GM10266 (cell line): ENCODE data around the gene ALK.

ENCODE experiments used
- DNase-seq: peaks from one replicate; pipeline ENCODE4 v3.0.0; 2012; ENCODE audit errors: extremely low spot score
- CTCF ChIP-seq: IDR thresholded peaks from 2 replicates; pipeline ENCODE4 v1.5.1; 2012; ENCODE audit warnings: mild to moderate bottlenecking, low read depth; ENCODE audit not compliant: control insufficient read depth, insufficient read depth; ENCODE audit errors: missing control alignments

ALK gene

GRCh38 chr2:29590211-29590610, 331.2 kb downstream of the ALK start:
- no peak for DNase-seq
- no peak for TF ChIP-seq CTCF

- DNase-seq = no peak
- TF ChIP-seq CTCF = no peak
Measured at GRCh38 chr2:29589440-29590103, 331.8 kb downstream of the ALK start.

GRCh38 chr2:29587402-29588190, 333.8 kb downstream of the ALK start:
- no peak for DNase-seq
- TF ChIP-seq CTCF = no peak

- TF ChIP-seq CTCF = no peak
- DNase-seq = no peak
Measured at GRCh38 chr2:29586919-29587318, 334.5 kb downstream of the ALK start.

GRCh38 chr2:29583548-29584156, 337.7 kb downstream of the ALK start:
- TF ChIP-seq CTCF = no peak
- DNase-seq = no peak

- DNase-seq = no peak
- TF ChIP-seq CTCF = no peak
Measured at GRCh38 chr2:29583104-29583503, 338.3 kb downstream of the ALK start.

GRCh38 chr2:29582062-29582461, 339.3 kb downstream of the ALK start:
- DNase-seq = no peak
- TF ChIP-seq CTCF = no peak
